Endometrium (tissue), 2 donors: ENCODE data around the gene NIPAL3.
A peak's percentile ranks its signal among the peaks of the same experiment; 100 is the strongest.

ENCODE experiments used
- FAIRE-seq: peaks from 2 replicates; lab custom pipeline; 2012; peaks lifted over from hg19 to GRCh38; lab: Jason Lieb, UNC
- donor health status: control.
- donor health status: control.

The NIPAL3 gene

GRCh38 chr1:24390924-24391782 lies 24.4 kb upstream of the NIPAL3 start:
- FAIRE-seq: peak; percentile 21

- no peak for FAIRE-seq
Measured at GRCh38 chr1:24391882-24392603, 23.6 kb upstream of the NIPAL3 start.

DNA sequence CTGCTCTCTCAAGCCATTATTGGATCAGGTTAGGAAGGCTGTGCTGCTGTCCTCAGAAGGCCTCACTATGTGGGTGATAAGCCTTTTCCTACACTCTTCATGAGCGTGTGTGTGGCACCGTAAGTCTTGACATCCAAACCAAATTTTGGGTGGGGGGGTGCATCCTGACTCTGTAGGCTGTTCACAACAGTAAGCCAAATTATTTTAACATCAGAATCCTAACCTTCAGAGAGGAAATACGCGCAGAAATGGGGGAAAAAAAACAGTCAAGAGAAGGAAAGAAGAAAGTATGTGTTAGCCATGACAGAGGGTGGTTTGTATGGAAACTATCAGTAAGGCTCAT lies 23.0 kb upstream of the NIPAL3 start:
- no peak for FAIRE-seq

DNA sequence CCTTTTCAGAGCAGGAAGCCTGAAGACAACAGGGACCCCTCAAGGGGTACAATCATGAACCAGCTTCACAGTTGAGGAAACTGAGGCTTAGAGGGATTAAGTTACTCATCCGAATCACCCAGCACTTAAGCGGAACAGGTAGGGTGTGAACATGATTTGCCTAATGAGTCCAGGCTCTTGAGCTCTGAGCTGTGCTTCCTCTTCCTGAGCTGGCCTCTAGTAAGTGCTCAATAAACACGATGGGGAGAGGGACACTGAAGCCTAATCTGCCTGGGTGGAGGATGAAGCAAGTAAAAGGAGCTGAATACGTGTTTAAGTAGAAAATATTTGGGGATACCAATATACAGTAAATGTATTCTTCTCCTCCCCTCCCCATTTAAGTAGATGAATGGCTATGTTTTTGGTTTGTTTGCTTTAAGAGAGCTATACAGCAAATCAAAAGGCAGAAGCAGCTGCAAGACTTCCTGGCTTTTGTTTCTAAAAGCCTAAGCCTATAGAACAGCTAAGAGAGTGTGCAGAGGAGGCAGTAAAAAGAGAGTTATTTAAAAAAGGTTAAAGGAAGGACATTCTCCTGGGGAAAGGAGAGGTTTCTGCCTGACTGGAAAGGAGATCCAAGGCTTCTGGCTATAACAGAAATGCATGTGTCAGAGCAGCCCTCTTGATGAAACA lies 22.5 kb upstream of the NIPAL3 start:
- no peak for FAIRE-seq

DNA sequence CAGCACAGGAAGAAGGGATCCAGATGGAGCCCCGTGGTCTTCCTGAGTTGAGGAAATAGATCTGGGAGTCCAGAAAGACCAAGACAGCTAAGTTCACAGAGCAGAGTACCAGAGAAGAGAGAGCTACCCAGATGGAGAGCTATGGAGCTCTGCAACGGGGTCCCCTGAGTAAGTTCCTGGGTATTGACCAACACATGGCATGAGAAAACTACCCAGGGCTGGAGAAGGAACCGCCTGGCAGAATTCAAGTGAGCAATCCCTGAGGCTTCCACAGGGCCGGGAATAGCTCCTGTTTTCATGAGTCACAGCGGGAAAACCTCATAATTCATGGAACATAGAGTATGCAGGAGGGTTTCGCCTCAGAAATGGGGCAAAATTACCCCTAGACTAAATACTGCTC lies 21.7 kb upstream of the NIPAL3 start:
- no peak for FAIRE-seq

DNA sequence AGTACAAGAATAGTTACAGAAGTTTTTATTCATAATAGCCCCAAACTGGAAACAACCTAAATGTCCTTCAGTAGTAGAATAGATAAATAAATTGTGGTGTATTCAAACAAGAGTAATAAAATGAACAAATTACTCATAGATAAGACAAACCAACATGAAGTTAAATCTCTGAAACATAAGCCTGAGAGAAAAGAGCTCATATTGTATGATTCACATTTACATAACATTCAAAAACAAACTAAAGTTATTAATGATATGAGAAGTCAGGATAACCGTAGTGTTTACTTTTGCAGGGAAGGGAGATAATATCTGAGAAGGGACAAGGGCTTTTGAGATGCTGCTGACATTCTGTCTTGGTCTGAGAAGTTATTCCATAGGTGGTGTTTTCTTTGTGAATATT lies 15.5 kb upstream of the NIPAL3 start:
- FAIRE-seq: no peak

DNA sequence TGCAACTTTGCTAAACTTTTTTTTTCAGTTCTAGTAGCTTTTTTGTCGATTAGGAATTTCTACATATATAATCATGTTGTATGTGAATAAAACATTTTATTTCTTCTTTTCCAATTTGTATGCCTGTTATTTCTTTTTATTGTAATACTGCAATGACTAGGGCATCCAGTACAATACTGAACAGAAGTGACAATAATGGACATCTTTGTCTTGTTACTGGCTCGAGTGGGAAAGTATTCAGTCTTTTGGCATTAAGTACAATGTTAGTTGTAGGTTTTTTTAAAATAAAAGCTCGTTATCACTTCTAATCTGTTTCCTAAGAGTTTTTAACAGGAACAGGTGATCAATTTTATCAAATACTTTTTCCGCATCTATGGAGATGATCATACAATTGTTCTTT lies 11.8 kb upstream of the NIPAL3 start:
- no peak for FAIRE-seq

DNA sequence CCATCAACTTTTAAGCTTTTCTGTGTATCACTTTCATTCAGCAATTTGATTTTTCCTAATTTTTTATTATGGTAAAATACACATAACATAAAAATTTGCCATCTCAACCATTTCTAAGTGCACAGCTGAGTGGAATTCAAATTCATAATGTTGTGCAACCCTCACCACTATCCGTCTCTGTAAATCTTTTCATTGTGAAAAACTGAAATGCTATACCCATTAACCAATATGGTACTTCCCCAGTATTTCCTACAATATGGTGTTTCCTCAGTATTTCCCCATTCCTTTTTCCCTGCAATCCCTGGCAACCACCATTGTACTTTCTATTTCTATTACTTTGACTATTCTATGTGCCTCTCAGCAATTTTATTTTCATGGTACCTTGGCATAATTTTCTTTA lies 8.8 kb upstream of the NIPAL3 start:
- no peak for FAIRE-seq

- no peak for FAIRE-seq
Measured at GRCh38 chr1:24409535-24409934, 6.1 kb upstream of the NIPAL3 start.

DNA sequence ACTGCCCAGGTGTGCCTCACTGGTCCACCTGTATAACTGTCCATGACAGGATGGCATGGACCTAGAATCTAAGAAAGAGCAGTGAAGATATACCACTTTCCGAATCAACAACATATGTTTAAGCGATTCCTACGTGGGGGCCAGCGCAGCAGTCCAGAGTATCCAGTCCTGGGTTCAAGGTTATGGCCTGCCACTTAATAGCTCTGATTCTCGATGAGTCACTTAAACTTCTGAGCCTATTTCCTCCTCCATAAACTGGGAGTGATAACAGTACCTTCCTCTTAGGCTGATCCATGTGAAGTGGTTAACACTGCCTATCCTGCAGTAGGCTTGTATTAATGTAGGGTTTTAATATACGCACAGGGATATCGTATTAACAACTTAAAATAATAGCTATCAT lies 4.9 kb upstream of the NIPAL3 start:
- FAIRE-seq: no peak

GRCh38 chr1:24411963-24412362 lies 3.6 kb upstream of the NIPAL3 start:
- FAIRE-seq: no peak

DNA sequence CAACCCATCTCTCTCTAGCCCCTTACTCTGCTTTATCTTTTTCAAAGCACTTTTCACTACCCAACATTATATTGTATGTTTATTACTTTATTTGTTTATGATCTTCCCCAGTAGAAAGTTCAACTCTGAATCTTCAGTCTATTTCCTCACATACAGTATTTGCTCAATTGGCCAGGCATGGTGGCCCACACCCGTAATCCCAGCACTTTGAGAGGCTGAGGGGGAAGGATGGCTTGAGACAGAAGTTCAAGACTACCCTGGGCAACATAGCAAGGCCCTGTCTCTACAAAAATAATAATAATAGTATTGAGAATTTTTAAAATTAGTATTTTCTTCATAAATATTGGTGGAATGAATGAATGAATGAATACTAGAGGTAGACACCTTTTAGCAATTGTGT lies 3.2 kb upstream of the NIPAL3 start:
- no peak for FAIRE-seq

GRCh38 chr1:24413350-24414163 lies 2.0 kb upstream of the NIPAL3 start, which contains the start of gene STPG1:
STPG1 (minus strand) TSS chr1:24413782; CDS start chr1:24401388, 12,394 bp downstream.
- peak; percentile 75 for FAIRE-seq

DNA sequence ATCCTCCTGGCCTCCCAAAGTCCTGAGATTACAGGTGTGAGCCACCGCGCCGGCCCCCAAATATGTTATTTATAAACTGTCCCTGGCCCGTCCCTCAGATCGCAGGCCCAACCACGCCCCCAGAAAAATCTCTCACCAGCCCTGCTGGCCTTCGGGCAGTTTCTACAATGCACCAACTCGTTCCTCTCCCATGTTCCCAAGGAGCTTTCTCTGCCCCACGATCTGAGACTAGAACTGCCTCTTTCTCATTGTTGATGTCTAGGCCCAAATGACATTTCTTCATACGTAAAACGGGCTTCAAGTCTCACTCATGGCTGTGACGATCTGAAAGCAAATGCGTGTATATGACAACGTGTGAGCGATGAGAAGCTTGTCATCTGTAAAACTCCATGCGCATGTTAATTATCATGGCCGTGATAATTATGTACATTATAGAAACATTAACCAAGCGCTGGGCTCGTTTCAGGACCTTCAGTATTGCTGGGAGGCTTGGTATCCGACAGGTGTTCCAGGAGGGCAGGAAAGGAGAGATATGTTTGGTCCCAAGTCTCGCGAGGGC lies 748 bp upstream of the NIPAL3 start:
- FAIRE-seq: no peak

DNA sequence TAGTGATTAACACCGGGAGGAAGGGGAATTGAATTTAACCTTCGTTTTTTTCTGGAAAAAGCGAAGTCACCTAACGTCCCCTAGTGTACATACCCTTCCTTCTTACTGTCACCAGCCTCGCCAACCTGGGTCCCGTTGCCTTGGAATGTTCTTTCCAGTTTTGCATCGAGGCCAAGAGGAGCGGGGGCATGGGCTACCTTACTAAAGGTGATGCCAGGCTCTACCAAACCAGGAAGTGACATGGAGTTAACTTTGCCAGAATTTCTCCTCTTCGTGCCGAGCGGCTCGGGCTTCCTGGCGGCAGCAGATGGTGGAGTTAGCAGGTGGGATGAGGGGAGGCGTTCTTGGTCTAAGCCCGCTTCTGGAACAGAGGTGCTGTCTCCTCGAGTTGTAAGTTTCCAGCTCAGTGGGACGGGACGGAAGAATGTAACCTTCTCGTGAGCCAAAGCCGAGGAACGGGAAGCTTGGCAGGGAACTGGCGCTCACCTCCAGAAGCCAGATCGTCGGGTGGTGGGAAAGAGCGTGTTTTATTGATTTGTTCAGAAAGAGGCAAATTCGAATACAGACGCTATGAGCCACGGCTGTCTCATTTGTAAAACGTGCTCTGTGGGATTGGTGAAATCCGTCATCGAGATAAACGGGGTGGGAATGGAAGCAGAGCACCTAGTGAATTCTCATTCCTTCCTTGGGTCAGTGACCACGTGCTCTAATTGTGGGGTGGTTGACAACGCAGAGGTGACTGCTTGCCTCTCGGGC lies 486 bp downstream of the NIPAL3 start:
- no peak for FAIRE-seq

DNA sequence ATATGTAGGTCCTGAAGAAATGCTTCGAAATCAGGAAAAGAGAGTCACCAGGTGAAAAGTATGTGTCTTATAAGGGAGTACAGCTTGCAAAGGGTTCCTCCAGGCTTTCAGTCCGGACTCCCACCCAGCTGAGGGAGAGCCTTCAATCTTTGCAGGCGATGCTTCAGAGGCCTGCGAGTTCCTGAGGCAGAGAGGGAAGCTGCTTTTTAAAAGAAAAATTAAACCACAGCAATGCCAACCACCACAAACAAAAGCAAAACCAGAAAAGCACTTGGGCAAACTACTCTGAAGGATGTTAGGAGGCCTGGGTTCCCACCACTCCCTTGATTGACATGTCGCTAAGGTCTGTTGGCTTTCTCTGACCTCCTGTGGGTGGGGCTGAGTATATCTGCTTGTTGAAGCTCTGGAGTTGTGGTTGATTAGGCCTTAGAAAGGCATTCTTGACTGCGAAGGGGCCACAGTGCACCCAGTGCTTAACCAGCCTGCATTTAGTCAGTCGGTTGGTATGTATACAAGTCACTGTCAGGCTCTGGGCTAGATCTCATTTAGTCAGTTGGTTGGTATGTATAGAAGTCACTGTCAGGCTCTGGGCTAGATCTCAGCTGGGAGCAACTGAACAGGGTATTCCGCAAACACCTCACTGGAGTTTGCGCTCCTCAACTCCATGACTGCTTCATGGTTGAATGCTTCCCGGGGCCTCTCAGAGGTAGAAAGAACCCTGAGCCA lies 1.2 kb downstream of the NIPAL3 start:
- no peak for FAIRE-seq

DNA sequence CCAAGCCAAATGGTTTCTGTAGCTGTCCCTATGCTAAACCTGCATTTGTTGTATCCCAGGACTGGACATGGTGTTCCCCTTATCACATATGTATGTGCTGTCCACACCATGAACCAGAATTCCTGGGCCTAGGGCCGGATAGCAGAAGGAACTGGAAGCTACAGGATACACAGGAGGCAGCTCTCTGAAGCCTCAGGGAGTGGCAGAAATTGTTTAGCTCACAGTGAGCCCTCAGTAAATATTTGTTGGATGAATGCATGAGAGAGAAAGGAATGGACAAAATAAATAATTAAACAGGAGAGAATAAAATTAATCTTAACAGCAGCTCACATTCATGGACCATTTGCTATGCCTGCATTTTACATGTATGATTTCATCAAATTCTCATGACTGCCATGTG lies 2.1 kb downstream of the NIPAL3 start:
- no peak for FAIRE-seq

DNA sequence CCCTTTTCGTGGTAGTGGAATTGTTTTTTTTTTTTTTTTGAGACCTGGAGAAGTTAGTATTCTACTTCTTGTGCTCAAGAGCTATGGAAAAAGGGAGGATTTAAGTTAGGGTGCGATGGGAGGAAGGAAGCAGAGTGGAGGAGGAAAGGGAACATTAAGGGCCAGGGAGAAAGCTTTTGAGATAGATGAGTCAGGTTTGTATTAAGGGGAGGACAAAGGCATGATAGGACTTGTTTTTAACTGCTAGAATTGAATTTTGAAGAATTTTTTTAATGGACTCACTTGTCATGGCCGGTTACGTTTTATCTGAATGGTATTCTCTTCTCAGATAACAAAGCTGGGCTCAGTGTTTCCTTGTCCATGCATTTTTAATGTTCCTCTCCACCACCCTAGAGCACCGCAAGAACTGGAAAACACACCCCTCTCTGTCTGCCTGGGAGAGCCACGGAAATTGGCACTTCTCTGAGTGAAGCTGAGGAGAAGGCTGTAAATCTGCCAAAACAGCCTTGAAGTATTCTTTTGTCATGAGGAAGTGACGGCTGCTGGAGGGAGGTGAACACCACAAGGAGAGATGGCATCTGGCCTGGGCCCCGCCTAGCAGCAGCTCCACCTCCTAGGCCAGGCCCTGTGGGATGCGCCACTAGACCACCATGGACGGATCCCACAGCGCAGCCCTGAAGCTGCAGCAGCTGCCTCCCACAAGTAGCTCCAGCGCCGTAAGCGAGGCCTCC lies 3.5 kb downstream of the NIPAL3 start:
- FAIRE-seq: no peak

DNA sequence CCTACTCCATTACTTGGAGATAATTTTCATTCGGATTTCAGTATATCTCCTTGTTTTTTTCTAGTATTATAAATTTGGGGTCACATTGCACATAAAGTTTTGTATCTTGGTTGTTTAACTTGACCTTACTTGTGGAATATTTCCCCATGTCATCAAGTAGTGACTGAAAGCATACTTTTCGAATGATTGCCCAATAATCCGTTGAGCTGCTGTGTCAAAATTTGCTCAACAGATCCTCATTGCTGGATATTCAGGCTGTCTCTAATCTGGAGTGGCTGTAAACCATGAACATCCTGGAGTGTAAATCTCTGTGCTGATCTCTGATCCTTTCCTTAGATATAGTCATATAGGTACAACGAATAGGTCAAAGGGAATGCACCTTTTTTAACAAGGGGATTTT lies 4.9 kb downstream of the NIPAL3 start:
- no peak for FAIRE-seq

- FAIRE-seq: no peak
Measured at GRCh38 chr1:24421502-24421901, 5.9 kb downstream of the NIPAL3 start.
